IPS DF 6.9 (cell line): ENCODE data around the gene LSP1.

Experiments used
- DNase-seq: peaks from one replicate; pipeline ENCODE4 v3.0.0-alpha.2; 2013; ENCODE audit warnings: low read depth, low spot score
- H3K27ac ChIP-seq: one replicate; pipeline ENCODE4 v1.5.1; 2013; ENCODE audit warnings: low read length, control low read depth
- H3K27me3 ChIP-seq: 2 replicates; pipeline ENCODE4 v1.6.1; 2013; ENCODE audit warnings: mild to moderate bottlenecking, low read length; ENCODE audit not compliant: control insufficient read depth, insufficient read depth
- H3K36me3 ChIP-seq: 2 replicates; pipeline ENCODE4 v1.6.1; 2013; ENCODE audit warnings: low read length; ENCODE audit not compliant: control insufficient read depth, insufficient read depth
- H3K4me1 ChIP-seq: 2 replicates; pipeline ENCODE4 v1.6.1; 2013; ENCODE audit warnings: low read length; ENCODE audit not compliant: control insufficient read depth, insufficient read depth
- H3K4me3 ChIP-seq: 2 replicates; pipeline ENCODE4 v1.5.1; 2013; ENCODE audit warnings: mild to moderate bottlenecking, low read length
- H3K9me3 ChIP-seq: 2 replicates; pipeline ENCODE4 v1.6.1; 2013; ENCODE audit warnings: low read length, inconsistent platforms; ENCODE audit not compliant: control insufficient read depth, insufficient read depth
- WGBS: extraction: QIAGEN DNeasy Blood & Tissue Kit; methylation state at CpG from one replicate; pipeline ENCODE4 v1.1.7; 2013; ENCODE audit warnings: mixed read lengths, missing lambda C conversion rate; ENCODE audit not compliant: insufficient read length, insufficient coverage; 5-methylcytosine and 5-hydroxymethylcytosine counted together

LSP1 gene

DNA sequence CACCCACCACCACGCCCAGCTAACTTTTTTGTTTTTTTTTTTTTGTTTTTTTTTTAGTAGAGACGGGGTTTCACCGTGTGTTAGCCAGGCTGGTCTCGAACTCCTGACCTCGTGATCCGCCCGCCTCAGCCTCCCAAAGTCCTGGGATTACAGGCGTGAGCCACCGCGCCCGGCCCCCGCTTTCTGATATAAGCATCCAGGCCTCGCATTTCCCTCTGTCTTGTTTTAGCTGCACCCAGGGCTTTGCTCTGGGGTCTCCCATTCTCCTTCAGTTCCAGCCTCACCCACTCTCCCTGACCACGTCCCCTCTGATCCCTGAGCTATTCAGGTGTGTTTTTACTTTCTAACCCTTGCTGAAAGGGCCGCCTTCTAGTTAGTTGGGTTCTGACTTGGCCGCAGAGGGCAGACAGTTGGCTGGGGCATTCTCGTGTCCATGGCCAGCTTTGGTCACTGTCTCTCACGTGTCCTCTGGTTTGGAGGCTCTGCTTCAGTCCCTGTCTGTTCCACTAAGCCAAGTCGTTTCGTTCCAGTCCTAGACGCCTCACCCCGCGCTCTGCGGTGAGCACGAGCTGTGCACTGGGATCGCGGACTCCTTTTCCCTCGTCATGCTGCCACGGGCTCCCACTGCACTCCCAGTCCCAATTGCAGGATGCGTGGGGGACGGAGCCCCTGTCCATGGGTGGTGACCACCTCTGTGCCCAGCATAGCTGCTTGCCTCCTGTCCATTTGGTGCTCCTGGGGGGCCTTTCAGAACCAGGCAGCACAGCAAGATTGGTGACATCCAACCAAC, 60.6 kb downstream of the LSP1 start:
- Histone ChIP-seq H3K4me1 (peaks cover 6% of the 10 kb centered on the region), H3K4me3 (no peak overlapping the region), H3K27me3 (no peaks in the 10 kb centered on the region), H3K27ac (no peak overlapping the region), H3K9me3 (no peaks in the 10 kb centered on the region), H3K36me3 (no peaks in the 10 kb centered on the region)
- DNase-seq: no peak
- WGBS: no CpG with 5 or more reads among the region's 31 CpGs

DNA sequence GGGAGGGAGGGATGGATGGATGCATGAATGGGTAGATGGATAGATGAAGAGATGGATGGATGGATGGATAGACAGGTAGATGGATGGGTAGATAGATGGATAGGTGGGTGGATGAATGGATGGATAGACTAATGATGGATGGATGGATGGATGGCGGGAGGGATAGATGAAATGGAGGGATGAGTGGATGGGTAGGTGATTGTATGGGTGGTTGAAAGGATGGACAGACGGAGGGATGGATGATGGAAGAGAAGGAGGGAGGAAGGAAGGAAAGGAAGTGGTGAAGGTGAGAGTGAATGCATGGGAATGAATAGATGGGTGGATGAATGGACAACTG, 62.9 kb downstream of the LSP1 start:
- Histone ChIP-seq H3K9me3 (no peaks in the 10 kb centered on the region), H3K36me3 (no peaks in the 10 kb centered on the region), H3K4me3 (no peak overlapping the region), H3K4me1 (peaks cover 3% of the 10 kb centered on the region), H3K27me3 (no peaks in the 10 kb centered on the region), H3K27ac (no peak overlapping the region)
- 100% methylated on average over 2 of the region's 2 CpGs for WGBS
- no peak for DNase-seq

DNA sequence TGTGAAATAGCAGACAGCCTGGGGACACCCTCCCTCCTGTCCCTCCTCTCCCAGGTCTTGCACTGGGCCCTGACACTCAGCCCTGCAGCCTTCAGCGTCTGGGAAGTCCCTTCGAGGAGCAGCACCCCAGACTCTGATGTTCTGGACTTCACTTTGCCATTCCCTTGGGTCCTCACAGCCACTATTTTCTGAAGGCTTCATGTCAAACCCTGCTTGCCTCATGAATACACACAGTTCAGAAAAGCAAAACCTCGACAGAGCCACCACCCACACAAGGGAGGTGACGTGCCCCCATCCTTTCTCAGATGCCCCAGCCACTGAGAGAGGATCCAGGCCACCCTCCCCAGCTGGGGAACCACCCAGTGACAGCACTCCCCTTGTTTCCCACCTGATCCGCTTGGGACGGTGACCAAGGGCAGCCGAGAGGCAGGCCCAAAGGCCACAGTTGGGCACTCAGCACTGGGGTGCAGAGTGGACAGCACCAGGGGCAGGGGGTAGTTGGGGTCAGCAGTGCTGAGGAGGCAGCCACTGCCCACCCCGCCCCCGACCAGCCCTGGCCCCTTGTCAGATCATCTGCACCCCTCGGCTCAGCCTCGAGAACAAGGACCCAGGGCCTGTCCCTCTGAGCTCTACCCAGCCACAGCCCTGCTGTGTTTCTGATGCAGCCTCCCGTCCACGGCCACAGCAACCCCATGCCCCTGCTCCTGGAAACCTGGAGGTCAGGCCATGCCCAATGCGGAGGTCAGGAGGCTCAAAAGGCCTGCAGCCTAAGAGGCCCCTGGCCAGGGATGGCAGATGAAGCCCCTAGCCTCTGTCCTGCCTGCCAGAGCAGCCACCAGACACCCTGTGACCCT, 63.5 kb downstream of the LSP1 start:
- H3K4me3 ChIP-seq: no peak overlapping the region
- DNase-seq: no peak
- no peaks in the 10 kb centered on the region for H3K9me3 ChIP-seq
- H3K36me3 ChIP-seq: no peaks in the 10 kb centered on the region
- no peak overlapping the region for H3K27ac ChIP-seq
- peaks cover 3% of the 10 kb centered on the region for H3K4me1 ChIP-seq
- H3K27me3 ChIP-seq: no peaks in the 10 kb centered on the region
- no CpG with 5 or more reads among the region's 14 CpGs for WGBS

DNA sequence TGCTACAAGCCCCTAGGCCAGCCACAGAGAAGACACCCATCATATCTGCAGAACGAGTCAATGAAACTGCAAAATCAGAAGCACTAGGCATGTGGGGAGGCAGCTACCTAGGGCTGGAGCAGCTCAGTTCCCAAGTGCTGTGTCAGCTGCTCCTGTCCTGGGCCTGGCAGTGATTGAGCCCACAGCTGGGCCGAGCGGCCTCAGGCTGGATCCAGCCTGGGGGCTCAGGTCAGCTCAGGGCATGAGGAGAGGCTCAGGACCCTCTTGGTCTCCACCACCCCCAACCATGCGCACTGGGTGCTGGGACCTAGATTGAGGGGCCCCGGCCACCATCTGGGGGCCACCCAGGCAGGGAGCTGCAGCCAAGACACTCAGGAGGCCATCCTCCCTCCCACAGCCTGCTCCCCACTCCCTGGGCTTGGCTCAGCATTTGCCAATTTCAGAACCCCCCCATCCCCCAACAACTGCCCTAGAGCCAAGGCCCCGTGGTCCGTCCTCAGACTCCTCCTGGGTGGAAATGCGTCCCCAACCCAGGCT, 64.2 kb downstream of the LSP1 start:
- no peak for DNase-seq
- Histone ChIP-seq H3K4me1 (peaks cover 3% of the 10 kb centered on the region), H3K36me3 (no peaks in the 10 kb centered on the region), H3K27ac (no peak overlapping the region), H3K27me3 (no peaks in the 10 kb centered on the region), H3K9me3 (no peaks in the 10 kb centered on the region), H3K4me3 (no peak overlapping the region)
- no CpG with 5 or more reads among the region's 8 CpGs for WGBS

DNA sequence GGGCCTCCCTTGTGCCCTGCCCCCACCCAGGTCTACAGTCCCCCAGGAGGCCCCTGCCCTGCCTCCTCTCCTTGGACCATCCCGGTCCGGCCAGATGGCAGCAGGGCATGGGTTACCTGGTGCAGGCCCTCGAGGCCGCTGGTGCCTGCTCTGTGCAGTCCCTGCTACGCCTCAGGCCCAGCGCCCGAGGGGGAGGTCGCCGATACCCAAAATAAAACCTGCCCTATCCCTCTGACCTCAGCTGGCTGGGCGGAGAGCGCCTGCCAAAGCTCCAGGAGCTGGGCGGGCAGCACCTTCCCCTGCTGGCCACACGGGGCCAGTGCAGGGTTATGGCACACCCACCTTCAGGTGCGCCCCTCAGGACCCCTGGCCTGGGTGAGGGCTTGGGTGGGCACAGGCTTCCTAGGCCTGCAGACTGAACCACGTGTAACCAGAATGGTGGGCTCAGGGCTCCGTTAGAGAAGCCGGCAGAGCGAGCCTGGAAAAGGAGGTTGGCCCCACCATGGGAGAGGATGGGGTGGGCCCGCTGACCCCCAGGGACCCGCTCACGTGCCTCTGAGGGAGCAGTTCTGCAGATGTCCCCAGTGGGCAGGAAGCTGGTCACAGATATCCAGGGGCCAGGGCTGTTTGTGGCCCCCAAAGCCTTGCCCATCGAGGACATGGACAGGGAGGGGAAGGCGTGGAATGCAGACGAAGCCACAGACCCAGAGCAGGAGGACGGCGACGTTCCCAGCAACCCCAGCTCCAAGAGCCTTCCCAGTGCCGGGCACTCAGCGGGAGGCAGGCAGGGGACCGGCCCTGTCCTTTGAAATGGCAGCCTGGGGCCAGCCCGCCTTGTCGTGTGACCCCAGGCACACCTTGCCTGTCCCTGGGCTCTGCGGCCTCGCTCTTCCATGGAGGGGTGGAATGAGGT, 64.9 kb downstream of the LSP1 start:
- WGBS: no CpG with 5 or more reads among the region's 34 CpGs

DNA sequence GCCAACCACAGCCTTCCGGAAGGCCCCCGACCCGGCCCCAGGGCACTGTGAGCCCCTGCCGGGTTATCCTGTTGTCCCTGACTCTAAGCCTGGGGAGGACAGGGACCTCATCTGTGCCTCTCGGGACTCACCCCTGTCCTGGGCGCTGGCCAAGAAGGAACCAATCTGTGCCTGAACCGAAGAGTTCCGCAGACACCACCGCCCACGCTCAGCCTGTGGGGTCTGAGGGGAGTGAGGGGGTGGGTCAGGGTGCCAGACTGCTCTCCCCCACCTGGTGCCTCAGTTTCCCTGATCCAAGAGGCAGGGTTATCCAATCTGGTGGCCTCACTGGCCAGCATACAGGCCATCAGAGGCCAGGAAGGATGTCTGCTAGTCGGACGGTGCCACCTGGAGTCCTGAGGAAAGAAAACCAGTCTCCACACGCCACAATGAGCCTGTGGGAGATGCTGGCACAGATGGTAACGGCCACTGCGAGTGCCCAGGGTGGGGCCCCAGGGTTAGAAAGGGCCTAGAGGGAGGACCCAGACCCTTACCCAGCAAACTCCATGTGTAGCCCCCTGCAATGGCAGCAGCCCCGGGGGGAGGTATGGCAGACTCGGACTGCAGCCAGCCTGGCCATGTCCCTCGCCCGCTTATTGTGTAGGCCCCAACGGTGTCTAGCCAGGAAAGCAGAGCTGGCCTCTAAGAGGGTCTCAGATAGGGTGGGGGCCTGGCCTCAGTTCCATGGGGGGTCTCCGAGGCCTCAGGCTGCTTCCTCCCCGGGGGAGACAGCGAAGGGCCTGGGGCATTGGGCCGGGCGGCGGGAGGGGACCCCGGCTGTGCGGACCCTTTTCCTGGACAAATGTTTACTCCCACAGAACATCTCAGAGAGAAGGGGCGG, 65.8 kb downstream of the LSP1 start:
- DNase-seq: no peak
- Histone ChIP-seq H3K4me1 (peaks cover 3% of the 10 kb centered on the region), H3K9me3 (no peaks in the 10 kb centered on the region), H3K27ac (no peak overlapping the region), H3K4me3 (no peak overlapping the region), H3K27me3 (no peaks in the 10 kb centered on the region), H3K36me3 (no peaks in the 10 kb centered on the region)
- WGBS: no CpG with 5 or more reads among the region's 29 CpGs

More for the DNA sequence above, 64.9 kb downstream of the LSP1 start:
- H3K27ac ChIP-seq: no peak overlapping the region
- no peak for DNase-seq
- no peaks in the 10 kb centered on the region for H3K9me3 ChIP-seq
- no peaks in the 10 kb centered on the region for H3K27me3 ChIP-seq
- H3K4me1 ChIP-seq: peaks cover 3% of the 10 kb centered on the region
- H3K36me3 ChIP-seq: no peaks in the 10 kb centered on the region
- H3K4me3 ChIP-seq: no peak overlapping the region

DNA sequence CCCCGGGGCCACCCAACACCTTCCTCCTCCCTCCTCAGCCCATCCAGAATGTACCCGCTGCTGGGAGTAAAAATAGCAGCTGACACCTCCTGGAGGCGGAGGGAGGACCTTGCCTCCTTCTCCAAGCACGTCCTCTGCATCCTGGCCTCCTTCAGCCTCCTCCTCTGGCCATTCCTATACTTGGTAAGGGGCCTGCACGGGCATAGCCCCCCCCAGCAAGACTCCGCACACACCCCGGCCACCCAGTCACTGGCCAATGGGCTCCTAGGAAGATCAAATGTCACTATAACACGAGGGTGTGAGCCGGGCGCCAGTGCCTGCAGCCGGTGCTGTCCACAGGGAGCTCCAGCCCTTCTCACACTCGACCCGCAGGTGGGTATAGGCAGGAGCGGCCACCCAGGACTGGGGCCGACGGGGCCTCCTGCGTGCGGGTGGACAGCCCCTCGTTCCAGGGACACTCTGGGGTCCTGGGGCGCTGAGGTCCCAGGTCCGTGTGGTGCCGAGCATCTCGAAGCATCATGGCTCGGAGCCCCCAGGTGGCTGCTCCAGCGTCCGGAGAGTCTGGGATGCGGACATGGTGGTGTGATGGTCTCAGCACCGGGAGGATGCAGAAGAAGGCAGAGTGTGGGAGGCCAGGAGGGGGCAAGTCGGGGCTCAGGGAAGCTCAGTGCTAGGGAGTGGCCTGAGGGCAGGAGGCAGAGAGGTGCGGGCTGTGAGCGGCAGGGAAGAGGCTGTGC, 66.7 kb downstream of the LSP1 start, which contains the start of gene TNNT3:
Gene TNNT3, plus strand, starts transcription at position 313 of the 737 bp plus-strand sequence. CDS start 3,172 bp downstream, outside the sequence.
- no CpG with 5 or more reads among the region's 31 CpGs for WGBS
- H3K9me3 ChIP-seq: no peaks in the 10 kb centered on the region
- DNase-seq: no peak
- no peak within 1 kb of the TSS for H3K27ac ChIP-seq
- peaks cover 3% of the 10 kb centered on the region for H3K4me1 ChIP-seq
- no peak within 1 kb of the TSS for H3K4me3 ChIP-seq
- H3K27me3 ChIP-seq: no peaks in the 10 kb centered on the region
- H3K36me3 ChIP-seq: no peaks in the 10 kb centered on the region

DNA sequence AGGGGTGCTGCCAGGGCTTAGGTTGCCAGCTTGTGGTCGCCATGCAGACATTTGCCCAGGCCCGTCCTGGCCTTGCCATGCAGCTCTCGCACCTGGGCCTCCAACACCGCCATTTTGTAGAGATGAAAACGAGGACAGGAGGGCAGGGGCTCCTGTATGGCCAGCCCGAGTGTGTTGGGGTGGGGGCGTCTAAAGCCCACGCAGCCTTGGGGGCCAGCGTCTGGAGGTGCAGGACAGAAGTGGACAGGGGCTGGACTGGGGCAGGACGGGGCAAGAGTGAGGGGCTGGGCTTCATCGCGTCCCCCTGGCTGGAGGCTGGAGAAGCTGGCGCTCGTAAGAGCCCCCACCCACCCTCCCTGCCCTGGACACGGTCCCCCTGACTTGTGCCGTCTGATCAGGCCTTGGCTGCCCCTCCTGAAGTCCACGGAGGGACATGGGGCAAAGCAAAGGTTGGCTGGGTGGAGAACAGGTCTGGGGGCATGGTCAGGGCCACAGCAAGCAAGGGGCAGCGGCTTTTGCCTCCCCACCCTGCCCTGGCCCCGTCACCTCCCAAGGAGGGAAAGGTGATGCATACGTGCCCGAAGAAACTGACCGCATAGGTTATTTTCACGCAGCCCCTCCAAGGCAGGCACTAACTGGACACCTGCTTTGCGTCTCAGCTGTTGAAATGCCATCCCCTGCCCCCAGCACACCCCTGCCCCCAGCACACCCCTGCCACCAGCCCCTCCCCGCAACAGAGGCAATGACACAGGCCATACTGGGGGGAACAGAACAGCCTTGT, 67.4 kb downstream of the LSP1 start:
- Histone ChIP-seq H3K27me3 (no peaks in the 10 kb centered on the region), H3K27ac (no peak overlapping the region), H3K36me3 (no peaks in the 10 kb centered on the region), H3K4me3 (no peak overlapping the region), H3K4me1 (peaks cover 3% of the 10 kb centered on the region), H3K9me3 (no peaks in the 10 kb centered on the region)
- no peak for DNase-seq
- WGBS: no CpG with 5 or more reads among the region's 25 CpGs
